Stimulated activated CD8-positive, alpha-beta memory T cell treated with anti-CD3 and anti-CD28 coated beads, Interleukin-7, amount 100 ng/mL, for 48 hours (primary cell): Measurements from ENCODE around the gene LIM2.

Experiments
- DNase-seq, 2 donors: peaks; one replicate each; pipeline ENCODE4 v3.0.0-alpha.2; 2020; ENCODE audit warnings: low read depth in 1 of 2; ENCODE audit errors: extremely low read depth in 1 of 2

LIM2 gene

GRCh38 chr19:51366389-51367254, 21.2 kb downstream of the LIM2 start:
- peak; percentile 89 to 97 for DNase-seq

GRCh38 chr19:51365965-51366388, 21.8 kb downstream of the LIM2 start, which contains the start of gene ETFB:
ETFB (minus strand) TSS chr19:51366388; CDS start chr19:51366326, 62 bp downstream.
- DNase-seq, result no peak

GRCh38 chr19:51365211-51365964, 22.4 kb downstream of the LIM2 start:
- no peak for DNase-seq

DNA sequence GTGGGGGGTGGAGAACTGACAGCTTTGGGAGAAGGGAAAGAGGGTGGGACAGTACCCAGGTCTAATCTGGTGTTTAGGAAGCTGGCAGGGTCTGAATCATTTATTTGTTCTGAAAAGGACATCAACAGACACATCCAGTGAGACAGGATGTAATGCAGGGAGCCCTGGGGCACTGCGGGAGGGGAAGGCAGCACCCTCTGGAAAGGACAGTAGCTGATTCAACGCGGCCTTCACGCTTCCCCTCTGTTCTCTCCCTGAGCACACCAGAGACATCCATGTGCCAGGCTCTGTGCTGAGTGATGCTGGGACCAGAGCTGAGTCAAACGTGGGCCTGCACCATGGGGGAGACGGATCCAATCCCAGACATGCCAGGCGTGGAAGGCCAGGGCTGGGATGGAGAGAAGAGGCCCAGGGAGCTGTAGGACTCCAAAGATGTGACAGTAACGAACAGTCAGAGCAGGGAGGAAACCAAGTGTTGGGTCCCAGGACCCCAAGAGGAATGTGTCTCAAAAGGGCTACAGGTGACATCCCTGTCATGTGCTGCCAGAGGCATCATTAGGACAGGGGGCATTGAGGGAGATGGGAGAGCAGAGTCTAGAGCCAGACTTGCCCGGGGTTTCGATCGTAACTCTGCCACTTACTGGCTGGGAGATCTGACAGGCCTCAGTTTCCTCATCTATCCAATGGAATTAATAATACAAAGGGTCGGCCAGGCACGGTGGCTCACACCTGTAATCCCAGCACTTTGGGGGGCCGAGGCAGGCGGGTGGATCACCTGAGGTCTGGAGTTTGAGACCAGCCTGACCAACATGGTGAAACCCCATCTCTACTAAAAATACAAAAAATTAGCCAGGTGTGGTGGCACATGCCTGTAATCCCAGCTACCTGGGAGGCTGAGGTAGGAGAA, 23.3 kb downstream of the LIM2 start:
- DNase-seq, result no peak

DNA sequence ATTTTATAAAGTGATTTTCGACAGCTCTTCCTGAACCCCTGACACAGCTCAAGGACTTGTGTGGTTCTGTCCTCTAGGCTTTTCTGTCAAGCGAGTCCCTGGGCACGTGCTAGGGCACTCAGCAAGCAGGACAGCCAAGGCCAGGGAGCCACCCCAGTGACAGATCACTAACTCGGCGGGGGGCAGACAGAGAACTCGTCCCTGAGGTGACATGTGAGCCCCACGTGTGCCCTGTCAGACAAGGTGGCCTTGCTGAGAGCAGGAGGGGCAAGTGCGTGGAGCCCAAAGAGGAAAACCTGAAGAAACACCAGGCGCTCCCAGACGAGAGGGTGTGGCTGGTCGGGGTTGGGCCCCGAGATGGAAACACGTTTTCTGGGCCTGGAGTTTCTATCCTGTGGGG, 26.5 kb downstream of the LIM2 start:
- DNase-seq, result no peak

GRCh38 chr19:51359294-51359693, 28.5 kb downstream of the LIM2 start:
- DNase-seq, result no peak

DNA sequence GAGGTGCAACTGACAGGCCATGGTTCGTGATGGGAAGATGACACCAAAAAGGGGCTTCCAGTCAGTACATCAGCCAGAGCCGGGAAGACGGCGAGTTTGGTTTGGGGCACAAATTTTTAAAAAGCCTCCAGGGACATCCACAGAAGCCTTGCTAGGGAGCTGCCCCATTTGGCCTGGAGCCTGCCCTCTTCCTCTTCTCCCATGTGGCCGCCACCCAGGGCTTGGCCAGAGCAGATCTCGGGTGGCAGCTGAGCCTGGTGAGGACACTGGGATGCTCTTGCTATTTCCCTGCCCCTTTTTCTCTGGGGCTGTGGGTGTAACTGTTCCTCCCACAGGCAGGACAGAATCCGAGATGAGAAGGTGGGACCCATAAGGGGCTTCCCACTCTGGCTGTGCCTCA, 29.8 kb downstream of the LIM2 start:
- no peak for DNase-seq

- DNase-seq, result no peak
These were observed 31.5 kb downstream of the LIM2 start for GRCh38 chr19:51356159-51356801.

GRCh38 chr19:51354742-51355148, 33.0 kb downstream of the LIM2 start:
- DNase-seq, result peak in 1 of 2 donors; percentile 52

DNA sequence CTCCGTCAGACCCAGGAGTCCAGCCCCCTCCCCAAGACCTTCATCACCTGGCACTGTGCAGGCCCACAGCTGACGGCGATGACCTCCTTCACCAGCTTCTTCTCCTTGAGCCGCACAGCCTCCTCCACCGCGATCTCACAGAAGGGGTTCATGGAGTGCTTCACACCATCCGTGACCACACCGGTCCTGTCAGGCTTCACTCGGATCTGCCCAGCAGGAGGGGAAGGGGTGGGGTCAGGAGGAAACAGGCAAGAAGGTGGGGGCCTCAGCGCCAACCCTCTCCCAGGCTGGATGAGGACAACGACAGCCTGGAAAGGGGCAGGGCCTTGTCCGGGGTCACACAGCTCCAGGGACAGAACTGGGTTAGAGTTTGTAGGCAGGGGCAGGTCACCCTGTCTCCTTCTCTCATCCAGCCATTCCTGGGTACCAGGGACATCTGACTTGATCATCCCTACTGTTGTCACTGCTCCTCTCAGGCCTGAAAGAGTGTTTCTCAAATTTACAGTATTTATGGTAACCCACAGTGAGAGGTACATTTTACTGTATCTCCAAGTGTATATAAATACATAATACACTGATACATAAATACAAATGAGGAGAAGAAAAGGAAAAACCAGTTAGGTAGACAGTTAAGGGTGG, 33.6 kb downstream of the LIM2 start:
- DNase-seq, result no peak

GRCh38 chr19:51352783-51353360, 34.9 kb downstream of the LIM2 start:
- no peak for DNase-seq

- no peak for DNase-seq
These were observed 36.3 kb downstream of the LIM2 start for GRCh38 chr19:51351266-51351990.

DNA sequence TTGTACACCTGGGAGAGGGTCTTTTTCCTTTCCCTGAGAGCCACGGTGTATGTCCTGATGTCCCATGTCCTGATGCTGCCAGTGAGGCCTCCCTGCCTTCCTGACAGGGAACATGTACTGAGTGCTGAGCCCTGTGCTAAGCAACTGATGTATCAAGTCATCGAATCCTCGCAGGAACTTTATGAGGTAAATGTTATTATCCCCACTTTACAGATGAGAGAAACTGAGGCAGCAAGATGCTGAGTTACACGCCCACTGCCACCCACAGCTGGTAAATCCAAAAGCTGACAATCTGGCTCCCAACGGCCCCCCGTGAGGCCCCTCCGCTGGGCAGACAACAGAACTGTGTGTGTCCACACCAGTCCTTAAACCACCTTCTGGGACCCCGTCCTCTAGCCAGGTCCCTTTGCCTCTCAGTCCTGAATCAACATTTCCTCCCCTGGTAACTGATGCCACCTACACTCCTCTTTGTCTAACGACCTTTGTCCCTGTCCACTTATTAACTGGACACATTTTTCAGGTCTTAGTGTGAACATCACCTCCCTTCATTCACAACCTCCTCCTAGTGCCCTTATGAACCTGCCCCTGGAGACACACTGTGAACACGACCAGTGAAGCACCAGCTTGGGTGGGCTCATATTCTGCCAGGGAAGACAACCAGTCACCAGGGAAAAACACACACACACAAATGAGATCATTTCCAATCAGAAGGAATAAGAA, 40.4 kb downstream of the LIM2 start:
- DNase-seq, result no peak

DNA sequence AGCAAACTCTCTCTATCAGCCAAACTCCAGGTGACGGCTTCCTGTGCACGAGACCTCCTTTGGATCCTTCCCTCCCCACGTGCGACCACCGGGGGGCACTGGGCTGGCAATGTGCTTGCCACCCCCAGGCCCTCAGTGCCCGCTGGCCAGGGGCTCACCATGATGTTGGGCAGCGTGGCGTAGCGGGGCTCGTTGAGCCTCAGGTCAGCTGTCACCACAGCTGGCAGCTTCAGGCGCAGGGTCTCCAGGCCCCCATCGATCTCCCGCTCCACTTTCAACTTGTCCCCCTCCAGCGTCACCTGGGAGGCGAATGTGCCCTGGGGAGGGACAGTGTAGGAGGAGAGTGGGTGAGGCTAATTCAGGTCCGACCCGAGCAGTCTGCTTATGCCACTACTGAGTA, 41.0 kb downstream of the LIM2 start:
- DNase-seq, result no peak

DNA sequence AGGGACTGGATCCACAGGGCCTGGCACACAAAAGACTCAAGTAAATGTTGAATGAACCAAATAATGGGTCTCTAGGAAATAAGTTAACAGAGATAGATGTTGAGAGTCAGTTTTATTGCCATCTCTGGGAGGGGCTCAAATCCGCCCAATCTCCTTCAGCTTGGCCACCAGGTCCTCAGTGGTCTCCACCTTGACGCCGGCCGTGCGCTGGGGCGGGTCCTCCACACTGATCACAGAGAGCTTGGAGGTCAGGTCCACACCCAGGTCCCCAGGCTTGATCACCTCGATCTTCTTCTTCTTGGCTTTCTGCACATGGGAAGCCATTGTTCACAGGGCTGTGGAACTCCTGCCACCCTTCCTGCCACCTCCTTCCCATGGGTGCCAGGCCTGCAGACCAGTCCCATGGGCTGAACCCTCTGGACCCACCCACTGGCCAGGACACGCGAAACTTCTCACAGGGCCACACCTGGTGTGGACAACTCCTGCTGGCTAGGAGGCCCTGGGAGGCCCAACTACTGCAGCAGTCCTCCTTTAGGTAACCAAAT, 42.6 kb downstream of the LIM2 start:
- DNase-seq, result no peak

- no peak for DNase-seq
These were observed 44.9 kb downstream of the LIM2 start for GRCh38 chr19:51342631-51343569.
